GM18861 (cell line): ENCODE data around the gene IPO9.

ENCODE experiments used
- ATAC-seq: cut with Tn5 transposase; IDR thresholded peaks from one replicate; pipeline ENCODE4 v1.9.1; 2021; ENCODE audit not compliant: unreplicated experiment

Gene IPO9

DNA sequence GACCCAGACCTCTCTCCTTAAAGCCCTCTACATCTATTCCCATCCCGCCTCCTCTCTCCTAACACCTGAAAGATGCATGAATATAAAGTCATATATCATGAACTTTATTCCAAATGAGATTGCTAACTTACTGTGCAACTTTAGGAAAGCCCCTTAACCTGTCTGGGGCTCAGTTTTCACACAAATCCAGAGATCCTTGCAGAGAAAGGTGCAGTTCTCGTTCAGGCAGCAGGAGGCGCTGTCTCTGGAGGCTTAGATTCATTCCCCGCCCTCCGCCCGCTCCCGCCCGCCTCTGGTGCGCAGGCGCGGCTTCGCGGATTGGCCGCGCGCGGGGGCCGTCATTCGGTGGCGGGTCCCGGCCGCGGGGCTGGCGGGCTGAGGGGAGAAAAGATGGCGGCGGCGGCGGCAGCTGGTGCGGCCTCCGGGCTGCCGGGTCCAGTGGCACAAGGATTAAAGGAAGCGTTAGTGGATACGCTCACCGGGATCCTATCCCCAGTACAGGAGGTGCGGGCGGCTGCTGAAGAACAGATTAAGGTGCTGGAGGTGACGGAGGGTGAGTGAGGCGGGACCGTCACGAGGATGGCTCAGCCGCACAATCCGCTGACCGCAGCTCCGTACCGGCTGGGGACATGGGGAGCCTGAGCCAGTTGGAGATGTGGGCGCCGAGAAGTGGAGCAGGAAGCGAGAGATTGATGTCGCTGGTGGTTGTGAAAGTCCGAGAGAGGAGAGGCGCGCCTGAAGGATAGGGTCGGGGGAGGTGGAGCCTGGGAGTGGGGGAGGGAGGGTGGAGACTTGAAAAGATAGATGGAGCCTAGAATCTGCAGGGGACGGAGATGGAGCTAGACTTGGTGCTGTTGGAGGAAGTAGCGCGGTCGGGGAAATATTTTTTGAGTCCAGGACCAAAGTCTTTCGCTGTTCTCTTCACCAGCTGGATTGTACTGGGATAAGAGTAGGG lies at the start of gene IPO9:
IPO9 (plus strand) TSS at position 338 of the 955 bp plus-strand sequence; CDS start at position 391, 53 bp downstream.
- ATAC-seq = peak; percentile 75

DNA sequence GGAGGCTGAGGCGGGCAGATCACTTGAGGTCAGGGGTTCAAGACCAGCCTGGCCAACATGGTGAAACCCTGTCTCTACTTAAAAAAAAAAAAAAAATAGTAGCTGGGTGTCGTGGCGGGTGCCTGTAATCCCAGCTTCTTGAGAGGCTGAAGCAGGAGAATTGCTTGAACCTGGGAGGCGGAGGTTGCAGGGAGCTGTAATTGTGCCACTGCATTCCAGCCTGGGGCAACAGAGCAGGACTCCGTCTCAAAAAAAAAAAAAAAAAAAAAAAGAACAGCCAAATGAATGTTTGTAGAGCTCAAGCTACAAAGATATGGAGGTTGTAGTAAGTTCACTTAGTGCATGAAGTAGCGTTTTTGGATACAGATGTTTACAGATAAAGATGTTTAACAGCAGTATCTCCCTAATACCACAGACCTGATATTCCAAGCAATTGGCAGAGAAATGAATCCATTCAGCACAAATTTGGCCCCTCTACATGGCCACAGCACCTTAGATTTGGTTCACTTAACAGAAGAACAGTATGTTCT lies 49.5 kb upstream of the IPO9 start:
- ATAC-seq = no peak

DNA sequence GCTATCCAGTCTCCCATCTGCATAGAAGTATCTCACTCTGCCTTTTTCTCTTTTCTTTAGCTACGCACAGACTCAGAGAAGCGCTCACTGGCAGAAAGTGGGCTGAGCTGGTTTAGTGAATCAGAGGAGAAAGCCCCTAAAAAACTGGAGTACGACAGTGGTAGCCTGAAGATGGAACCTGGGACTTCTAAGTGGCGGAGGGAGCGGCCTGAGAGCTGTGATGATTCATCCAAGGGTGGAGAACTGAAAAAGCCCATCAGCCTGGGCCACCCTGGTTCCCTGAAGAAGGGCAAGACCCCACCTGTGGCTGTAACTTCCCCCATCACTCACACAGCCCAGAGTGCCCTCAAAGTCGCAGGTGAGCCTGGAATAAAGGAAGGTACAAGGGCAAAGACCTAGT lies 48.0 kb upstream of the IPO9 start:
- ATAC-seq = no peak

DNA sequence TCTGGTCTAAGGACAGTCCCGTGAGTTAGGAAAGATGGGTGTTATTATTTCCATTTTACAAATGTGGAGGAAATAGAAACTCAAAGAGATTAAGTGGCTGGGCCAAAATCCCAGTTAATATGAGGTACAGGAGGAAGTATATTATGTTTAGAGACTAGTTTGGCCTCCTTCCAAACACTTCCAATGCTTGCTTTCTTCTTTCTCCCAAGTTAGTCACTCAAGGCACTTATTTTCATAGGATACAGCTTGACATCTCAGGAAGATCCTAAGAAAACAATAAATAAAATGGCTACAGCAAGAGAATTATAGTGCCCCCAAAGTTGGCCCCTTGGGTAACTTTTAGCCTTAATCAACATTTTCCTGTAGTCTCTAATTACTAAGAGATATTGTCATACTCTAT lies 47.5 kb upstream of the IPO9 start:
- no peak for ATAC-seq

DNA sequence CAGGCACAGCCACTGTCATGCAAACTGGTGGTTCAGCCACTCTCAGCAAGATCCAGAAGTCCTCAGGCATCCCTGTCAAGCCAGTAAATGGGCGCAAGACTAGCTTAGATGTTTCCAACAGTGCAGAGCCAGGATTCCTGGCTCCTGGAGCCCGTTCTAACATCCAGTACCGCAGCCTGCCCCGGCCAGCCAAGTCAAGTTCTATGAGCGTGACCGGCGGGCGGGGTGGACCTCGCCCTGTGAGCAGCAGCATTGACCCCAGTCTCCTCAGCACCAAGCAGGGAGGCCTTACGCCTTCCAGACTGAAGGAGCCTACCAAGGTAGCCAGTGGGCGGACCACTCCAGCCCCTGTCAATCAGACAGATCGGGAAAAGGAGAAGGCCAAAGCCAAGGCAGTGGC lies 46.6 kb upstream of the IPO9 start:
- no peak for ATAC-seq

DNA sequence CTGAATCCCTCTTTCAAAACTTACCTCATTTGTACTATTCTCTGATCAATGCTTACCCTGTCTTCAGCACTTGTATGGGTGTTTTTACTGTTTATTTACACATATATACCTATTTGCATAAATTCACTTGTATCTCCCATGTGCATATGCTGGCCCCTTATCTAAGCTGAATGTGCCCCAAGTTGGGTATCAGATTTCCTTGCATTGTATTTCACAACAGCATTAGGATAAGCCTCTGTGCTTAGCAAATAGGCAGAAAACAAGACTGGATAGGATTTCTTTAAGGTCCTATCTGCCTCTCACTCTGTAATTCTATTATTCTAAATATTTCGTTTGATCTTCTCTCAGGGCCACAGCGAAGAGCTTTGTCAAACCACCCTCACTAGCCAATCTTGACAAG lies 45.9 kb upstream of the IPO9 start:
- no peak for ATAC-seq

DNA sequence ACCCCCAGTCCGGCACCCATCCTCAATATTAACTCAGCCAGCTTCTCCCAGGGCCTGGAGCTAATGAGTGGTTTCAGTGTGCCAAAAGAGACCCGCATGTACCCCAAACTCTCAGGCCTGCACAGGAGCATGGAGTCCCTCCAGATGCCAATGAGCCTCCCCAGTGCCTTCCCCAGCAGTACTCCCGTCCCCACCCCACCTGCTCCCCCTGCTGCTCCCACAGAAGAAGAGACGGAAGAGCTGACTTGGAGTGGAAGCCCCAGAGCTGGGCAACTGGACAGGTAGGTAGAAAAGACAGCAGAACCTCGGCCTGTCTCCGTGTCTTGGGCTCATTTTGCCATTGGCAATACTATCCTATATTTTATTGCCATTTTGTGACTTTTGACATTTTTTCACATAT lies 45.4 kb upstream of the IPO9 start:
- ATAC-seq = no peak

DNA sequence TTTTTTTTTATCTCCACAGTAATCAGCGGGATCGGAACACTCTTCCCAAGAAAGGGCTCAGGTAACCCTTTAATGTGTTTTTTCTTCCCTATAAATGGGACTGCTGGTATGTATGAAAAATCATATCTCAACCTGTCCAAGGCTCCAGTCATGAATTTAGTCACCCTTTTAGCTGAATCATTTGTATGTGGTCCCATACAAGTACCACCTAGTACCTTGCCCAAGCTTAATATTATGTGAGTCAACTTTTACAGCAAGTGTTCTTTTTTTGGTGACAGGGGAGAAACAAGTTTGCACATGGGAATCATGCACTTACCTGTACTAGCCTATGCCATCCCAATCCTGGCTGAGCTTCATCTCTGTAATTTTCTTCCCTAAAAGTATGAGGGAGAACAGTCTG lies 43.7 kb upstream of the IPO9 start:
- ATAC-seq = no peak

DNA sequence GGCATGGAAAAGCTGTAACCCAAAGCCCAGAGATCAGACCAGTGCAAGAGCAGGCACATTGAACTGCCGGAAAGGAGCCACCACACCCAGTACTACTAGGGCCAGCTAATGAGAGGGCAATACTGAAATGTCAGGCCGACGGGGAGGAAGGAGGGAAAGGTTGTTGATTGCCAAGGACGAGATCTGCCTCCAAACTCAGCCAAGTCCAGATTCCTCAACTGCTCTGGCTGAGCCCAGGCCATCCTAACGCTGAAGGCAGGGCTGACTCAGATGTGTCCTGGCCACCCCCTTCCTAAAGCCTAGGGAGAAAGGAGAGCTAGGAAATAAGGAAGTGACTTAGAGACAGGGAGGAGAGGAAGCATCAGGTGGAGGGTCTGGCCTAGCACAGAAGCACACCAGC lies 42.1 kb upstream of the IPO9 start:
- ATAC-seq = no peak

DNA sequence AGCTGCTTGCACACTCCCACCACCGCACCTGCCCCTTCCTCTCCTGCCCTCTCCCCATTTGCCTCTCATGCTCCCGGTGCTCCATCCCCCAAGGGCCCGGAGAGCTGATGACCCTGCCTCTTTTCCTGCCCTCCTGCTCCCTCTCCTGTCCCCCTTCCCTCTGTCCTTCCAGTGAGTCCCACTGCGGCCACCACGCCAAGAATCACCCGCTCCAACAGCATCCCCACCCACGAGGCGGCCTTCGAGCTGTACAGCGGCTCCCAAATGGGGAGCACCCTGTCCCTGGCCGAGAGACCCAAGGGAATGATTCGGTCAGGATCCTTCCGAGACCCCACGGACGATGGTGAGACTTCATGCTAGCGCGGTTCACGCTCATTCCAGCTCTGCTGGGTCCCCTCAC lies 40.7 kb upstream of the IPO9 start:
- no peak for ATAC-seq

DNA sequence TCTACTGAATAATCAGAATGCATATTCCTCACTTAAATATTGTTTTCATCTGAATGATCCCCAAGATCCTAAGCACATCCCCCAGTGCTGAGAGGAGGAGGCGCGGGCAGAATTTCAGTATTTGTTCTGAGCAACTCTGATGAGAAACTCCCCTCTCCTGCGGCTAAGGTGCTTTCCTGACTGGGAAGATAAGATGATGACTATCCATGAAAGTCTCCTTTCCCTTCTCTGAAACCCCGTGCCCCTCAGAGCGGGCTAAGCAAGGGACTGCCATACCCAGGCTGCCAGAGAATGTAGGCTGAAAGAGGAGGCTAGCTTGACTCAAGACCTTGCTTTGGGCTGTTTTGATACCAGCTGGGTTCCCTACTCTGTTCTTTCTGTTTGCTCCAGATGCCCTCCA lies 39.7 kb upstream of the IPO9 start:
- ATAC-seq = no peak

DNA sequence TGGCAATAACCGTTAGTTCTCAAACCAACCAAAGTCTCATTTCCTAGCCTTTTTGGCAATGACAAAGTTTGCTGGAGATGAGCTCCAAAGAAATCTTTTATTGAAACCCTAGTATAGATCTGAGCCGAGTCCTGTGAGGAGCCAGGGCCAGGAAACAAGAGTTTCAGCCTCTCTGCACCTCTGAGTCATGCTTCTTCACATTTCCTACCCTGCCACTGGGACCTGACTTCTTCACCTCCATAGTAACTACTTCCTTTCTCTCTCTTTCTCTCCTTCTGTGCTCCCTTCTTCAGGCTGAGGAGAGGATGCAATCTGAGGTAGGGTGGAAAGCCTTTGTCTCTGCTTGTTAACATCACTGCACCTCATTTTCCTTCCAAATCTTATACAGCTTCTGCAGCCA lies 38.7 kb upstream of the IPO9 start:
- ATAC-seq = no peak

DNA sequence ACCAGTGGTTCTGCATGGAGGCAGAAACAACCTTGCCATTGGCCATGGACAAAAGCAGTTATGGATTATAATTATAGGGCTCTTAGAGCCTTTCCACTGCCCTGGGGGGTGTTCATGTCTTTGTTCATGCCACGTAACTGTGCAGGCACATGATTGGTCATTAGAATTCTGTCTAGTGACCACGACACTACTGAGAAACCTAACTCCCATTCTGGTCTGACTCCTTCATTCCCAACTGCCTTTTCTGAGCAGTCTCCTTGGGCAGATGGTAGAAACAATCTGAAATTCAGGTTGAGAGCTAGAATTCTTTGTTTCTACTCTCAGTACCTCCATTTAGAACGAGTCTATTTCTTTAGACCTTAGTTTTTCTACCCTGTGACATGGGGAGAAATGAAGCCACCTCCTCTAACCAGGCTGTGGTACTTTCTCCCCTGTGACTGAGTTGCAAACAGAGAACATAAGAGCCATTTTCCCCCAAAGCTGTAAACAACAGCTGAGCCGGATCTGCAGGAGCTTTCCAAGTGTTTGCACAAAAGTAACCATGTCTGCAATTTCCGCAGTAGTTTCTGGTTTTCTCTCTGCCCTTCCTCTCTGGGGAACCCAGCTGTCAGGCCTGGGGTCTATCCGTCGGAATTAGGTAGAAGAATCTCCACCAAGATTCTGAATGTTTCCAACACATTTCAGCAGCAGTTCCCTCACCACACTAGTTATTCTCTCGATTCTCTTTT lies 37.7 kb upstream of the IPO9 start:
- ATAC-seq = no peak

DNA sequence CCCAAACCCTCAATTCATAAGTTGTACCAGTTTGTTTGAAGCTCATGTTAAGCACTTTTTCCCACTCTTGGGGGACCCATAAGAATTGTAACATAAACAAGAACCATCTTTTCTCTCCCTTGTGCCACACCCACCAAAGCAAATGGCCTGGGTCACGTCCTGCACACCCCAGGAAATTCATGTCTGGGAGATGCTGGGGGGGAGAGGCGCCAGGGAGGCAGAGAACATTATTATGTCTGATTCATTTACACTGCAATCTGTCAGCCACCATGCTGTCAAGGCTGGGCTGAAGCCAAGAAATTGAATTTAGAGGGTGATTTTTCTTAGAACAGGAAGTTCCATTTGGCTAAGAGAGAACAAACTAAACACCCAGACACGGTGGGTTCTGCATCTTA lies 37.2 kb upstream of the IPO9 start:
- no peak for ATAC-seq

DNA sequence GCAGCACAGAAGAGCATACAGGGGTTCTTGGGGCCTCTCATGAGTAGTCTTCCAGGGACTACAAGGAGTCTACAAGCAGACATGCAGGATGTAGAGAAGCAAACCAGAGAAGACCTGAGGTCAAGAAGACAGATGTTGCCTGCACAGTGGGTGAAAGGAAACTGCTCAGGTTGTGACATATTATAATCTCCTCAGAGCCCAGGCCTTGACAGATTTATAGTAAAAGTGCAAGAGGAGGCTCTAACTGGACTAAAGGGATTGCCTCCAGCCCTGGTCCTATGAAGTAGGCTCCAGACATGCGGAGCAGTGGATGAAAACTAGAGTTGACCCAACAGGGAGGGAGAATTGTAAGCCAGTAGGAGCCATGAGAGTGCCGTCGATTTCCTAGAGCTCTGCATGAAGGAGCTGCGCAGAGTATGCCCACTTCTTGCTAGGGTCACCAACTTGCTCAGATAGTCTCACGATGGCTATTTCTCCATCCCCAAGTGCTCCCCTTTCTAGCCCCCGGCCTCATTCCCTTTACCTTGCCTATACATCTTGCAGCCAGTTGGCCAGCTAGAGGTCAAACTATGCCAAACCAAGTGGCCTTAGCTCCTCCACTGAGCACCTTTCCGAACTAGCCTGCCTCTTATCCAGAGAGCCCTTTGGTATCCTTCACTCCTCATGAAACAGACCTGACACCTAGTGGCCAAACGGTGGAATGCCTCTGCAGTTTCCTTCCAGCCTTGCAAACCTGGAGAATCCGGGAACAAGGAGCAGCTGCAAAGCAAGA lies 36.2 kb upstream of the IPO9 start:
- ATAC-seq = peak; percentile 48

DNA sequence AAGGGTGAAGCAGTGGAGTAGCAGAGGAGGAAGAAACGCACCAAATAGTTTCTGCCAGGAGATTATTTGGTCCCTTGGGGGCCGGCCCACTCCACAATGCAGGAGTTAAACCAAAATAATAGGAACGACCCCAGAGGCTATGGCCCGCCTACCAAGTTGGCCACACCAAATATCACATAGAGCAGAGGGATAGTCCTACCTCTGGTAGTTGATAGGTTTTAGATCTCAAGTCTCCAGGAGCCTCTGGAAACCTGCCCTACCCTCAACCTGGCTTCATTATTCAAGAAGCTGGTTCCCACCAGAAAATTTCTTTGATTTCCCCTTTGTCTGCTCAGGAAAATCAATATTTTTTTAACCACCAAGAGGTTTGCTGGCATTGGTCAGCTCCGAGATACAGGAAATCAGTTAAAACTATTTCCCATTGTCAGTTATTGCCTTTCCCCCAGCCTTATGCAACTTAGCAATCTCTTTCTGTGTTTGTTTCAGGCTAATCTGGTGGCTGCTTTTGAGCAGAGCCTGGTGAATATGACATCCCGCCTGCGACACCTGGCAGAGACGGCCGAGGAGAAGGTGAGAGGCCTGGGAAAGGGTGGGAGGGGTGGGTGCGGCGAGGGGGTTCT lies 35.5 kb upstream of the IPO9 start:
- no peak for ATAC-seq

DNA sequence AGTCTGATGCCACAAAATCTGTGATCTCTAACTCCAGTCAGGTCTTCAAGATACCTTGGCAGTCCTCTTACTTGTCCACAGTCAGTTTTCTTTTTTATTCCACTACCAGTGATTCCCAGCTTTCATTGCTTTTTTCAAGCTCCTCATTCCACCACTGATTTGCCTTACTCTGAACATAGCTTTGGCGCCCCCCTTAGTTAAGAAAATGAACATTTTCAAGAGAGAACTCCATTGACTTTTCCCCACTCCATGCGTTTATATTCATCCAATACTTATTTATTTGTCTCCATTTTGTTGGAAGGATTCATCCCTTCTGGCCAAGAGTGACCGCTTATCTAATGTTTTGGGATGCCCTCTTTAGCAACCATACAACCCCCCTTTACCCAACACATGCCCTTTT lies 33.9 kb upstream of the IPO9 start:
- no peak for ATAC-seq

DNA sequence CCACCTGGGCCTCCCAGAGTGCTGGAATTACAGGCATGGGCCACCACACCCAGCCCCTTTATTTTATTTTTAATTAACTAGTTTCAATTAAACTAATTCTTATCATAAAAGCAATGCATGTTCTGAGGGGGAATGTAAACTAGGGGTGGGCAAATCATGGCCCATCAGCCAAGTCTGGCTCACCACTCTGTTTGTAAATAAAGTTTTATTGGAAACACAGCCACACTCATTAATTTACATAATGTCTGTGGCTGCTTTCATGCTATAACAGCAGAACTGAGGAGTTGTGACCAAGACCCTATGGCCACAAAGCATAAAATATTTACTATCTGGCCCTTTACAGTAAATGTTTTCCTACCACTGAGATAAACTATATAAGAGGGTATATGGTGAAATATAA lies 28.7 kb upstream of the IPO9 start:
- no peak for ATAC-seq

DNA sequence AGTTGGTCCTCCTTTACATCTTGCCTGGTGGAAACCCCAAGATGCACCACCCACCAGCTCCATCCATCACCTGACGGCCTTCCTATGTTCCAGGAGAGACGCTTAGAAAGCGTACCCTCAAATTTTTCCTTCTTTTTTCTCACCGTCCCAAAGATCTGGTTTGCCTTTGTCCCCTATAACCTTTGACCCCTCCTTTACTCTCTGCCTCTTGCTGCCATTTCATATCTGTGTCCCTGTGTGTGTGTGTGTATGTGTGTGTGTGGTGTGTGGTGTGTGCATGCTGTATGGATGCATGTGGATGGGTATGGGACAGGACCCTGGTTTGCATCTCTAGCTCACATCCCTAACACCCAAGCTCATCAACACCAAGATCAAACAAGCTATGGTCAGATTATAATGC lies 22.2 kb upstream of the IPO9 start:
- no peak for ATAC-seq

DNA sequence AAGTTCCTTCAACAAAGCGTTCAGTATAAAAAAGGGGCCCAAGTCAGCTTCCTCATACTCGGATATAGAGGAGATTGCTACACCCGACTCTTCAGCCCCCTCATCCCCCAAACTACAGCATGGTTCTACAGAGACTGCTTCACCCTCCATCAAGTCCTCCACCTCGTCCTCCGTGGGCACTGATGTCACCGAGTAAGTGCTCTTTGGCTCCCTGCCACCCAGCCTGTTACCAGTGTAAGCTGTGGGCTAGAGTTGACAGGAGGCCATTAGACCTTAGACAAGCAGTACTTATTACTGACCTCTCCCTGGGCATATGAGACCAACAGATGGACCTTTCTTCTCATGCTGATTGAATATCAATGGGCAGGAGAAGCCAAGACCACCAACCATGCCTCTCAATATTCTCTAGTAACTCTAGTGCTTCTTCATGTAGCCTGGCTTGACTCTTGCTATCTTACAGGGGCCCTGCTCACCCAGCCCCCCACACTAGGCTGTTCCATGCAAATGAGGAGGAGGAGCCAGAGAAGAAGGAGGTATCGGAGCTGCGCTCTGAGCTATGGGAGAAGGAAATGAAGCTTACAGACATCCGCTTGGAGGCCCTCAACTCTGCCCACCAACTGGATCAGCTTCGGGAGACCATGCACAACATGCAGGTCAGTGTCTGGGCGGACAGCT lies 20.9 kb upstream of the IPO9 start:
- no peak for ATAC-seq
